GM19239 (cell line): ENCODE results near the gene TMEM134.

Experiments used
- DNase-seq: peaks from one replicate; pipeline ENCODE4 v3.0.0; 2011; ENCODE audit warnings: low spot score; ENCODE audit not compliant: insufficient read length
- FAIRE-seq: peaks from 2 replicates; lab custom pipeline; 2011; peaks lifted over from hg19 to GRCh38; lab: Jason Lieb, UNC

Gene TMEM134

DNA sequence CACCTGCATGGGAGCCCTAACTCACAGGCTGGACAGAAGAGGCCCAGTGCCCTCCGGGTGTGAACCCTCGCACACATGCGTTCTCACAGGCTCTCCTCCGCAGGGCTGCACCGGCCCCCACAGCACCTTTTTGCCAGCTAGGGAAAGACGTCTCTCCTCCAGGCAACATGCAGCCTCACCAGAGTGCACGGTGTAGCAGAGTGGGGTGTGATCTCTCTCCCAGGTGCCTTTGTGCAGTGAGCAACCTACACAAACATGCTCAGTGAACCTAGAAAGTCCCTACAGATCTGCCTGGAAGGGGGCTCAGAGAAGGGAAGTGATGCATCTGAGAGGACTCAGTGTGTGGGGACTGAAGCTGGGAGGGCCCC is 57.3 kb downstream of the TMEM134 start:
- DNase-seq = no peak
- no peak for FAIRE-seq
